ENCODE measurements around the gene FBXL14.

Gene FBXL14

GRCh38 chr12:1553987-1554982 lies 40.1 kb downstream of the FBXL14 start:
- Histone ChIP-seq H3K4me1 (ENCODE audit: control insufficient read depth, insufficient read depth, low read length) (no peaks in the 10 kb centered on the region), H3K36me3 (ENCODE audit: control insufficient read depth, insufficient read depth, low read length) (no peaks in the 10 kb centered on the region), H3K9me3 (ENCODE audit: control insufficient read depth, low read length) (no peaks in the 10 kb centered on the region), H3K9ac (ENCODE audit: low read length) (no peak overlapping the region), H3K27me3 (ENCODE audit: control insufficient read depth, insufficient read depth, low read length) (peaks cover 3% of the 10 kb centered on the region), H3K4me3 (ENCODE audit: low read length) (no peak overlapping the region)

DNA sequence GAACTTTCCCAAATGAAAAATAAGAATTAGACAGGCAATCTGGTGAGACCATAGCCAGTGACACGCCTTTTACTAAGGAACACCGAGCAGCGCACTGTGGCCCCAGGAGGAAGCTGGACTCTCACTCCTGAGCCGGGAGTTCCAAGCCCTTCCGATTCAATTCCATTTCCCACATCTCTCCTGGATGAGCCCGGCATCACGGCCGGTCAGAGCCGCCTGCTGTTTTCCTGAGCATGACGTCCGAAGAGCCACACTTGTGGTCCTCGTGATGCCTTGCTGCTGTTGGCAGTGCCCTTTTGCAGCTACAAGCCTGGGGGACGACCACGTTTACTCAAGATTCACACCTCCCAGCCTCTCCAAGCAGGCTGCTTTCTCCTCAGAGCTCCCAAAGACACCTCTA lies 40.8 kb downstream of the FBXL14 start:
- Histone ChIP-seq H3K9ac (ENCODE audit: low read length) (no peak overlapping the region), H3K36me3 (ENCODE audit: control insufficient read depth, insufficient read depth, low read length) (no peaks in the 10 kb centered on the region), H3K27me3 (ENCODE audit: control insufficient read depth, insufficient read depth, low read length) (peaks cover 3% of the 10 kb centered on the region), H3K4me1 (ENCODE audit: control insufficient read depth, insufficient read depth, low read length) (no peaks in the 10 kb centered on the region), H3K9me3 (ENCODE audit: control insufficient read depth, low read length) (no peaks in the 10 kb centered on the region), H3K4me3 (ENCODE audit: low read length) (no peak overlapping the region)

DNA sequence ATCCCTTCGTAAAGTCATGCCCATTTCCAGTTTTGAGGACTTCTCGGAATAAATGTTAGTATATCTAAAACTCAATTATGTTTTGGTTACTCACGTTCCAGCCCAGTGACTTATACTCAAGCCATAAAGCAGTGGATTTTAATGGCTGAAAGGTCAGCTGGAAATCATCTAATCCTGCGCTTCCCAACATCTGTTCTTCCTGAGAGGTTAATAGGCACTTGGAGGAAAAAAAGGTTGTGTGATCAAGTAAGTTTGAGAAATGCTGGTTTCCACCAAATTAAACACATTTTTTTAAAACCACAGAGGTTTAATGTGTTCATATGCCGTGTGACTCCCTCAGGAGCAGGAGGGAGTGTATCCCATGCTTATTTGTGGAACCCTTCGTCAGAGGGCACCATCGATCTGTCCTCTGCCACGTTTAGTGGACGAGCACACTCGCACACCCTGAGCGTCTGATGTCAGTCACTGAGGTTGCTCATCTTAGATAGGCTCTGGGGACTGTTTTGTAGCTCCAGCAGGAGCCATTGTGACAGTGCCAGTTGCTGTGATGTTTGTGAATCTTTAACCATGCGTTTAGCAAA lies 41.4 kb downstream of the FBXL14 start:
- H3K9me3 ChIP-seq (ENCODE audit: control insufficient read depth, low read length), result no peaks in the 10 kb centered on the region
- H3K9ac ChIP-seq (ENCODE audit: low read length), result no peak overlapping the region
- no peak overlapping the region for H3K4me3 ChIP-seq (ENCODE audit: low read length)
- H3K4me1 ChIP-seq (ENCODE audit: control insufficient read depth, insufficient read depth, low read length), result no peaks in the 10 kb centered on the region
- no peaks in the 10 kb centered on the region for H3K36me3 ChIP-seq (ENCODE audit: control insufficient read depth, insufficient read depth, low read length)
- peaks cover 3% of the 10 kb centered on the region for H3K27me3 ChIP-seq (ENCODE audit: control insufficient read depth, insufficient read depth, low read length)

DNA sequence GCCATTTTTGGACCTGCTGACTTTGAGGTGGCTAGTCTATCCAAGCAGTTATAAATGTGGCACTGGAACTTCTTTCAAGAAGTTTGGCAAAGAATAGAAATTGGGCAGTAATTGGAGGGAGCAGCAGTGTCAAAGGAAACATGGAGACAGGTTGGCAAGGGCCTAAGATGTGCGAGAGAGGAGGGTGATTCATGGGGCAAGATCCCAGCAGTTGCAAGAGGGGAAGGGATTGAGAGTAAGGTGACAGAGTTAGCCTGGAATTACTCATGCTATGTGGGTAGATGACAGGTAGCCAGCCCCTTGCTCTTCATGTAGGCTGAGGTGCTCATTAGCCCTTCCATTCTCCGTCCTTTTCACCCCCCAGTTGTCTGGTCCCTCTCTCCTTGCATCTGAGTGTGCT lies 42.2 kb downstream of the FBXL14 start:
- H3K9me3 ChIP-seq (ENCODE audit: control insufficient read depth, low read length), result no peaks in the 10 kb centered on the region
- no peaks in the 10 kb centered on the region for H3K4me1 ChIP-seq (ENCODE audit: control insufficient read depth, insufficient read depth, low read length)
- H3K4me3 ChIP-seq (ENCODE audit: low read length), result no peak overlapping the region
- no peak overlapping the region for H3K9ac ChIP-seq (ENCODE audit: low read length)
- H3K27me3 ChIP-seq (ENCODE audit: control insufficient read depth, insufficient read depth, low read length), result peaks cover 3% of the 10 kb centered on the region
- H3K36me3 ChIP-seq (ENCODE audit: control insufficient read depth, insufficient read depth, low read length), result no peaks in the 10 kb centered on the region

DNA sequence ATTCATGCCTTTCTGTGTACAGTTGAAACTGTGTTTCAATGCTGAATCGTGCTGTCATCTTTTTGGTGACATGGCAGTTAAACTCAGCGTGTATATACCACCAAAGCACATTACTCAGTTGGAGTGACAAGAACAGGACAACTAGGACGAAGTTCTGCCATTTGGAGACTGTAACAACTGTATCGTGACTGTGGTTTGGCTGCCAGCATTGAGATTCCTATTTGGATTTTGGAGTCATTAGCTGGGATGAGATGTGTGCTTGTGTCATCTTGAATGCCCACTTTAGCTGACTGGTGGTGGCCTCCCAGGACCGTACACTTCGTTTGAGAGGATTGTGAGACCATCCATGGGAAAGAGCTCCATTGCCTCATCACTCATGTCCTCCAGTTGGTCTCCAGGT lies 42.9 kb downstream of the FBXL14 start:
- Histone ChIP-seq H3K9ac (ENCODE audit: low read length) (no peak overlapping the region), H3K36me3 (ENCODE audit: control insufficient read depth, insufficient read depth, low read length) (no peaks in the 10 kb centered on the region), H3K4me3 (ENCODE audit: low read length) (no peak overlapping the region), H3K9me3 (ENCODE audit: control insufficient read depth, low read length) (no peaks in the 10 kb centered on the region), H3K4me1 (ENCODE audit: control insufficient read depth, insufficient read depth, low read length) (no peaks in the 10 kb centered on the region), H3K27me3 (ENCODE audit: control insufficient read depth, insufficient read depth, low read length) (peaks cover 3% of the 10 kb centered on the region)

GRCh38 chr12:1546931-1547640 lies 47.3 kb downstream of the FBXL14 start:
- Histone ChIP-seq H3K4me3 (ENCODE audit: low read length) (no peak overlapping the region), H3K9ac (ENCODE audit: low read length) (no peak overlapping the region), H3K4me1 (ENCODE audit: control insufficient read depth, insufficient read depth, low read length) (no peaks in the 10 kb centered on the region), H3K36me3 (ENCODE audit: control insufficient read depth, insufficient read depth, low read length) (no peaks in the 10 kb centered on the region), H3K27me3 (ENCODE audit: control insufficient read depth, insufficient read depth, low read length) (no peaks in the 10 kb centered on the region), H3K9me3 (ENCODE audit: control insufficient read depth, low read length) (no peaks in the 10 kb centered on the region)

DNA sequence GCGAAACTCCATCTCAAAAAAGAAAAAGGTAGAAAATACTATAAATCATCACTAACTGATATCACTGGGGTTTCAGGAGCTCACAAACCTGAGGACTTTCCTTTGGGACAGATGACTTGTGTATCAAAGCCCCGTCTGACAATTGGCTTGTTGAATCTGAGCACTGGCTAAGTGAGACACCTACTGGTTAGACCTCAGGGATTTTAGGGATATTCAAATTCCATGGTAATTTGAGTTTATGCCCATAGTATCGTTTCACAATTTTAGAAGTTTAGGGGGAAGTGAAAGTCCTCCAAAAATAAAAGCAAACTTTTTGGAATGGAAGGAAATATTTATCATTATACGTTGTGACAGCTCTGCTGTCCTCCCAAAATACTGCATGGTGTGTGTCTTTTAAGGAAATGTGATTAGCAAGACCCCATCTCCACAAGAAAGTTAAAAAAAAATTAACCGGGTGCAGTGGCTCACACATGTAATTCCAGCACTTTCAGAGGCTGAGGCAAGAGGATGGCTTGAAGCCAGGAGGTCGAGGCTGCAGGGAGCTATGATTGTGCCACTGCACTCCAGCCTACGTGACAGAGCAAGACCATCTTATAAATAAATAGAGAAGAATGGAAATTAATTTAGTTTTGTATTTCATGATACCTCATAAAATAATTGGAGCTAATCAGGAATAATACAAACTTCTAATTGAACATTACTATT lies 49.2 kb downstream of the FBXL14 start:
- Histone ChIP-seq H3K9me3 (ENCODE audit: control insufficient read depth, low read length) (no peaks in the 10 kb centered on the region), H3K27me3 (ENCODE audit: control insufficient read depth, insufficient read depth, low read length) (no peaks in the 10 kb centered on the region), H3K9ac (ENCODE audit: low read length) (no peak overlapping the region), H3K4me1 (ENCODE audit: control insufficient read depth, insufficient read depth, low read length) (no peaks in the 10 kb centered on the region), H3K4me3 (ENCODE audit: low read length) (no peak overlapping the region), H3K36me3 (ENCODE audit: control insufficient read depth, insufficient read depth, low read length) (no peaks in the 10 kb centered on the region)

DNA sequence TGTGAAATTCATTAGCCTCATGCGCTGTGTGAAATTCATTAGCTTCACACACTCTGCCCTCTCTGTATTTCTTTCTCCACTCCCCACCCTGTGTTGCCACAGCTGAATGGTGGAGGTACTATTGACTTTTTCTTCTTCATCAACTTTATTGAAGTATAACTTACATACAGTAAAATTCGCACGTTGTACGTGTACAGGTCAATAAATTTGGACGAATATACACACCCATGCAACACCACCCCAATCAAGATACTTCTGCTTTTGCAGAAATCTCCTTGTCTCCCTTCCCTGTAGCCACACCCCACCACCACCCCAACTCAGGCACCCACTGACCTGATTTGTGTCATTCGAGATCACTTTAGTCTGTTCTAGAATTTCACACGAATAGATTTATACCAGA lies 51.8 kb downstream of the FBXL14 start:
- Histone ChIP-seq H3K36me3 (ENCODE audit: control insufficient read depth, insufficient read depth, low read length) (no peaks in the 10 kb centered on the region), H3K27me3 (ENCODE audit: control insufficient read depth, insufficient read depth, low read length) (no peaks in the 10 kb centered on the region), H3K4me3 (ENCODE audit: low read length) (no peak overlapping the region), H3K9ac (ENCODE audit: low read length) (no peak overlapping the region), H3K4me1 (ENCODE audit: control insufficient read depth, insufficient read depth, low read length) (no peaks in the 10 kb centered on the region), H3K9me3 (ENCODE audit: control insufficient read depth, low read length) (no peaks in the 10 kb centered on the region)

DNA sequence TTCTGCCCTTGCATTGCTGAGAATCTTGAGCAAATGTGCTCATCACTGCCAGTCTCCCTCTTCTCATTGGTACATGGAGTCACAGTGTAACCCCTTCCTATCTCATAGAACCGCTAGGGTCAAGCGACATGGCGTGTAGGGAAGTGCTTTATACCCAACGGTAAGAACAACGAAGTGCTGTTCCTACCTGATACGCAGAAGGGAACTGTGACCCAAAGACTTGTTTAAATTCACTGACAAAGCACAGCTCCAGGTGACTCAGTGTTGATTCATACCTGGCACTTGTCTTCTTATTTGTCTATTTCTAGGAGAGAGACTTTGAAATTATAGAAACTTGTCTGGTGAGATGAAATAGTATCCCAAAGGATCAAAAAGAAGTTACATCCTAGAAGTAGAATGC lies 53.7 kb downstream of the FBXL14 start:
- Histone ChIP-seq H3K9ac (ENCODE audit: low read length) (no peak overlapping the region), H3K36me3 (ENCODE audit: control insufficient read depth, insufficient read depth, low read length) (no peaks in the 10 kb centered on the region), H3K4me1 (ENCODE audit: control insufficient read depth, insufficient read depth, low read length) (no peaks in the 10 kb centered on the region), H3K27me3 (ENCODE audit: control insufficient read depth, insufficient read depth, low read length) (no peaks in the 10 kb centered on the region), H3K9me3 (ENCODE audit: control insufficient read depth, low read length) (no peaks in the 10 kb centered on the region), H3K4me3 (ENCODE audit: low read length) (no peak overlapping the region)

DNA sequence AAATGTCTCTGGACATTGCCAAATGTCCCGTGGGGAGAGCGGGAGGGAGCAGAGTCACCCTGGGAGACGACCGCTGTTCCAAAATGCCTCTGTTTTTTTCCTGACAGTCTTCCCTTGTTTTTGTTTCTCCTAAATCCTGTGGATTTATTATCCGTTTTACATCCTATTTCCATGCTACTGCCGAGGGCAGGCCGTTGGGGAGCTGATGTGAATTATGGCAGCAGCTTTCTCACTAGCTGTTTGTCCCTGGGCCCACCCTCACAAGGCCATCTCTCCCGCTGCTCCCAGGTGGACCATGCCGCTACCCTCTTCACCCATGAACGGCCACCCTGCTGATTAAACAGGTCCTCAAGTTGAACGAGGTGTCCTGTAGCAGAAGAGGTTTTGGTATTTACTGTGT lies 55.2 kb downstream of the FBXL14 start:
- Histone ChIP-seq H3K9me3 (ENCODE audit: control insufficient read depth, low read length) (no peaks in the 10 kb centered on the region), H3K36me3 (ENCODE audit: control insufficient read depth, insufficient read depth, low read length) (no peaks in the 10 kb centered on the region), H3K4me1 (ENCODE audit: control insufficient read depth, insufficient read depth, low read length) (no peaks in the 10 kb centered on the region), H3K4me3 (ENCODE audit: low read length) (no peak overlapping the region), H3K9ac (ENCODE audit: low read length) (no peak overlapping the region), H3K27me3 (ENCODE audit: control insufficient read depth, insufficient read depth, low read length) (peaks cover 9% of the 10 kb centered on the region)

DNA sequence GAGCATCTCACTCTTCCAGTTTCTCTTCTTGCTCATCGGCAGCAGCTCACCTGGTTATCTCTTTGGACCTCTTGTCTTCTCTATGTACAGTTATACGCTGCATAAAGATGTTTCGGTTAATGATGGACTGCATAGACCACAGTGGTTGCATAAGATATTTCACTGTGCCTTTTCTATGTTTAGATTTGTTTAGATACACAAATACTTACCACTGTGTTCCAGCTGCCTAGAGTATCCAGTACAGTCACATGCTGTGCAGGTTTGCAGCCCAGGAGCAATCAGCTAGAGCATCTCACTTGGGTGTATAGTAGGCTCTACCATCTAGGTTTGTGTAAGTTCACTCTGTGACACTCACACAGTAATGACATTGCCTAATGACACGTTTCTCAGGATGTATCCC lies 57.6 kb downstream of the FBXL14 start:
- Histone ChIP-seq H3K9ac (ENCODE audit: low read length) (no peak overlapping the region), H3K4me3 (ENCODE audit: low read length) (no peak overlapping the region), H3K4me1 (ENCODE audit: control insufficient read depth, insufficient read depth, low read length) (no peaks in the 10 kb centered on the region), H3K36me3 (ENCODE audit: control insufficient read depth, insufficient read depth, low read length) (no peaks in the 10 kb centered on the region), H3K27me3 (ENCODE audit: control insufficient read depth, insufficient read depth, low read length) (peaks cover 32% of the 10 kb centered on the region), H3K9me3 (ENCODE audit: control insufficient read depth, low read length) (no peaks in the 10 kb centered on the region)

Data from mucosa of stomach (tissue), 1 donor.